Activated B cell treated with CpG ODN at 0.5 μM for 24 hours (primary cell): ENCODE results near the gene CDADC1. TPM values are rescaled to one million over a fixed set of nuclear protein-coding genes. Genes with fewer than 3 reads are reported as not detected.

Experiments
- ATAC-seq: fragments of 200-7000 bp; cut with Tn5 transposase; one replicate; pipeline ENCODE4 v1.10.0; 2021; ENCODE audit warnings: low read depth, mild to moderate bottlenecking, moderate library complexity
- CTCF ChIA-PET: fragments of 350-600 bp; sonication (Branson Sonifier 250); formaldehyde crosslinking; loops from one replicate; lab custom pipeline; 2021; ENCODE audit warnings: antibody characterized with exemption; lab: Charles Lee
- POLR2A ChIA-PET: fragments of 350-600 bp; sonication (Branson Sonifier 250); formaldehyde crosslinking; loops from one replicate; lab custom pipeline; 2021; ENCODE audit warnings: antibody characterized with exemption; lab: Charles Lee
- DNase-seq: peaks from one replicate; pipeline ENCODE4 v3.0.0; 2022
- H3K27ac Mint-ChIP-seq: one replicate; pipeline ENCODE4 v1.8.0; 2020; ENCODE audit warnings: mixed read lengths
- H3K27me3 Mint-ChIP-seq: one replicate; pipeline ENCODE4 v1.8.0; 2021; ENCODE audit warnings: mixed read lengths
- H3K36me3 Mint-ChIP-seq: one replicate; pipeline ENCODE4 v1.8.0; 2021; ENCODE audit warnings: low read depth, mixed read lengths
- H3K4me1 Mint-ChIP-seq: one replicate; pipeline ENCODE4 v1.8.0; 2021; ENCODE audit warnings: mixed read lengths
- H3K4me3 Mint-ChIP-seq: one replicate; pipeline ENCODE4 v1.8.0; 2020; ENCODE audit warnings: mild to moderate bottlenecking, mixed read lengths
- H3K9me3 Mint-ChIP-seq: one replicate; pipeline ENCODE4 v1.8.0; 2020; ENCODE audit warnings: mixed read lengths
- CTCF ChIP-seq: fragments of 200-600 bp; IDR thresholded peaks from one replicate; pipeline ENCODE4 v1.8.0; 2022; ENCODE audit warnings: antibody characterized with exemption, mild to moderate bottlenecking
- intact Hi-C: fragments of 100-400 bp; cut with micrococcal nuclease; formaldehyde crosslinking; loops from one replicate; pipeline ENCODE4 v1.15.1; 2024
- total RNA-seq: library from RNA; stranded (reverse); gene quantifications from 2 replicates; pipeline ENCODE4 v1.2.3, GENCODE V29; 2022

Gene CDADC1
- total RNA-seq, 1 donor from 2014 or later: 10.4 TPM

GRCh38 chr13:49311816-49312215 is 64.1 kb downstream of the CDADC1 start:
- no peak for DNase-seq
- H3K36me3 Mint-ChIP-seq: peaks cover 8% of the 10 kb centered on the region

GRCh38 chr13:49314344-49314882 is 66.7 kb downstream of the CDADC1 start:
- Mint-ChIP-seq H3K36me3 (peaks cover 6% of the 10 kb centered on the region), H3K4me1 (no peaks in the 10 kb centered on the region), H3K9me3 (no peaks in the 10 kb centered on the region), H3K27me3 (no peaks in the 10 kb centered on the region), H3K27ac (no peak overlapping the region), H3K4me3 (no peak overlapping the region)
- ChIA-PET POLR2A (interaction anchor here (0.5 kb wide), 1 partner anchor 204 kb away, joined by 3 read pairs; no protein-coding TSS in a partner anchor), CTCF (interaction anchor here (1.4 kb wide), 1 partner anchor 293 kb away, joined by 3 read pairs; no protein-coding TSS in a partner anchor)
- ATAC-seq (no peak), DNase-seq (no peak)
- no peak for TF ChIP-seq CTCF
- intact Hi-C loops: no loop called here

More at GRCh38 chr13:49311816-49312215, 64.1 kb downstream of the CDADC1 start:
- no peak for TF ChIP-seq CTCF
- Mint-ChIP-seq H3K27me3 (no peaks in the 10 kb centered on the region), H3K27ac (no peak overlapping the region), H3K4me1 (no peaks in the 10 kb centered on the region), H3K4me3 (no peak overlapping the region), H3K9me3 (no peaks in the 10 kb centered on the region)
- CTCF ChIA-PET: no interaction called here
- no peak for ATAC-seq
- intact Hi-C loops: no loop called here
- POLR2A ChIA-PET: no interaction called here

GRCh38 chr13:49315036-49315565 is 67.4 kb downstream of the CDADC1 start:
- ChIA-PET CTCF (interaction anchor here (1.4 kb wide), 1 partner anchor 292 kb away, joined by 3 read pairs; no protein-coding TSS in a partner anchor), POLR2A (no interaction called here)
- DNase-seq (no peak), ATAC-seq (no peak)
- TF ChIP-seq CTCF: no peak
- H3K4me1 Mint-ChIP-seq: peaks cover 4% of the 10 kb centered on the region
- no peaks in the 10 kb centered on the region for H3K27me3 Mint-ChIP-seq
- no peaks in the 10 kb centered on the region for H3K9me3 Mint-ChIP-seq
- peaks cover 6% of the 10 kb centered on the region for H3K36me3 Mint-ChIP-seq
- H3K27ac Mint-ChIP-seq: no peak overlapping the region
- intact Hi-C loops: no loop called here
- H3K4me3 Mint-ChIP-seq: no peak overlapping the region

- H3K36me3 Mint-ChIP-seq: peaks cover 1% of the 10 kb centered on the region
- H3K27me3 Mint-ChIP-seq: no peaks in the 10 kb centered on the region
- no peak overlapping the region for H3K27ac Mint-ChIP-seq
- CTCF ChIA-PET: interaction anchor here (1.4 kb wide), 1 partner anchor 291 kb away, joined by 3 read pairs; no protein-coding TSS in a partner anchor
- intact Hi-C loops: no loop called here
- POLR2A ChIA-PET: no interaction called here
- ATAC-seq (no peak), DNase-seq (no peak)
- H3K9me3 Mint-ChIP-seq: no peaks in the 10 kb centered on the region
- peaks cover 12% of the 10 kb centered on the region for H3K4me1 Mint-ChIP-seq
- no peak overlapping the region for H3K4me3 Mint-ChIP-seq
- no peak for TF ChIP-seq CTCF
Observed at GRCh38 chr13:49315756-49316482, 68.2 kb downstream of the CDADC1 start.

GRCh38 chr13:49319551-49319950 is 71.8 kb downstream of the CDADC1 start:
- no peak for TF ChIP-seq CTCF
- peaks cover 18% of the 10 kb centered on the region for H3K4me1 Mint-ChIP-seq
- peaks cover 1% of the 10 kb centered on the region for H3K36me3 Mint-ChIP-seq
- no peak overlapping the region for H3K27ac Mint-ChIP-seq
- no peaks in the 10 kb centered on the region for H3K9me3 Mint-ChIP-seq
- intact Hi-C loops: no loop called here
- DNase-seq: no peak
- no peak overlapping the region for H3K4me3 Mint-ChIP-seq
- ChIA-PET CTCF (no interaction called here), POLR2A (interaction anchor here (0.8 kb wide), 1 partner anchor 12 kb away, joined by 5 read pairs; no protein-coding TSS in a partner anchor)
- H3K27me3 Mint-ChIP-seq: no peaks in the 10 kb centered on the region
- no peak for ATAC-seq
